HEK293 (cell line): Measurements from ENCODE around the gene DAZAP1.

ENCODE experiments used
- BCL11B ChIP-seq: fragments of 450-650 bp; formaldehyde crosslinking; IDR thresholded peaks from 2 replicates; pipeline ENCODE4 v1.5.1; 2016; ENCODE audit warnings: low read depth, missing biosample characterization, missing genetic modification characterization
- GFI1B ChIP-seq: fragments of 450-650 bp; formaldehyde crosslinking; IDR thresholded peaks from 2 replicates; pipeline ENCODE4 v1.5.1; 2016; ENCODE audit warnings: missing biosample characterization, missing genetic modification characterization
- HOXA7 ChIP-seq: sonication (generic); formaldehyde crosslinking; IDR thresholded peaks from 2 replicates; pipeline ENCODE4 v1.8.1; 2022; ENCODE audit warnings: missing genetic modification reagents, borderline replicate concordance
- KLF10 ChIP-seq: fragments of 450-650 bp; IDR thresholded peaks from 2 replicates; pipeline ENCODE4 v1.5.1; 2018; ENCODE audit warnings: missing biosample characterization, mild to moderate bottlenecking, missing genetic modification characterization
- KLF7 ChIP-seq: fragments of 450-650 bp; formaldehyde crosslinking; IDR thresholded peaks from 2 replicates; pipeline ENCODE4 v1.5.1; 2016; ENCODE audit warnings: missing biosample characterization, missing genetic modification characterization, borderline replicate concordance
- KLF9 ChIP-seq: fragments of 450-650 bp; formaldehyde crosslinking; IDR thresholded peaks from 2 replicates; pipeline ENCODE4 v1.5.1; 2016; ENCODE audit warnings: missing biosample characterization, missing genetic modification characterization, low read depth
- SCRT2 ChIP-seq: fragments of 450-650 bp; formaldehyde crosslinking; IDR thresholded peaks from 2 replicates; pipeline ENCODE4 v1.5.1; 2016; ENCODE audit warnings: missing biosample characterization, missing genetic modification characterization
- ZBTB1 ChIP-seq: fragments of 450-650 bp; formaldehyde crosslinking; IDR thresholded peaks from 2 replicates; pipeline ENCODE4 v1.5.1; 2016; ENCODE audit warnings: missing biosample characterization, missing genetic modification characterization
- ZFP37 ChIP-seq: fragments of 450-650 bp; formaldehyde crosslinking; IDR thresholded peaks from 2 replicates; pipeline ENCODE4 v1.5.1; 2016; ENCODE audit warnings: missing biosample characterization, missing genetic modification characterization
- ZNF121 ChIP-seq: fragments of 450-650 bp; formaldehyde crosslinking; IDR thresholded peaks from 2 replicates; pipeline ENCODE4 v1.5.1; 2016; ENCODE audit warnings: missing biosample characterization, missing genetic modification characterization
- ZNF16 ChIP-seq: fragments of 450-650 bp; formaldehyde crosslinking; IDR thresholded peaks from 2 replicates; pipeline ENCODE4 v1.5.1; 2016; ENCODE audit warnings: low read depth, missing biosample characterization, missing genetic modification characterization
- ZNF184 ChIP-seq: fragments of 450-650 bp; IDR thresholded peaks from 2 replicates; pipeline ENCODE4 v1.5.1; 2018; ENCODE audit warnings: missing biosample characterization, mild to moderate bottlenecking, missing genetic modification characterization
- ZNF221 ChIP-seq: fragments of 450-650 bp; formaldehyde crosslinking; IDR thresholded peaks from 2 replicates; pipeline ENCODE4 v1.5.1; 2017; ENCODE audit warnings: missing biosample characterization, missing genetic modification characterization, borderline replicate concordance
- ZNF548 ChIP-seq: fragments of 450-650 bp; formaldehyde crosslinking; IDR thresholded peaks from 2 replicates; pipeline ENCODE4 v1.5.1; 2016; ENCODE audit warnings: missing biosample characterization, missing genetic modification characterization
- ZNF600 ChIP-seq: fragments of 450-650 bp; formaldehyde crosslinking; IDR thresholded peaks from 2 replicates; pipeline ENCODE4 v1.5.1; 2016; ENCODE audit warnings: missing biosample characterization, missing genetic modification characterization
- ZNF664 ChIP-seq: fragments of 450-650 bp; formaldehyde crosslinking; IDR thresholded peaks from 2 replicates; pipeline ENCODE4 v1.5.1; 2016; ENCODE audit warnings: missing biosample characterization, missing genetic modification characterization
- ZNF670 ChIP-seq: fragments of 450-650 bp; formaldehyde crosslinking; IDR thresholded peaks from 2 replicates; pipeline ENCODE4 v1.5.1; 2016; ENCODE audit warnings: missing biosample characterization, missing genetic modification characterization, low read depth
- ZNF677 ChIP-seq: fragments of 450-650 bp; IDR thresholded peaks from 2 replicates; pipeline ENCODE4 v1.5.0; 2018; ENCODE audit warnings: missing biosample characterization, mild to moderate bottlenecking, missing genetic modification characterization, moderate library complexity
- TF ChIP-seq, protein P1 (sequence below): fragments of 450-650 bp; formaldehyde crosslinking; IDR thresholded peaks from 2 replicates; pipeline ENCODE4 v1.5.1; 2016; ENCODE audit warnings: missing biosample characterization, missing genetic modification characterization
- TF ChIP-seq, protein P2 (sequence below): fragments of 450-650 bp; formaldehyde crosslinking; IDR thresholded peaks from 2 replicates; pipeline ENCODE4 v1.5.1; 2016; ENCODE audit warnings: missing biosample characterization, missing genetic modification characterization
- TF ChIP-seq, protein P3 (sequence below): fragments of 450-650 bp; formaldehyde crosslinking; IDR thresholded peaks from 2 replicates; pipeline ENCODE4 v1.5.1; 2016; ENCODE audit warnings: missing biosample characterization, missing genetic modification characterization
- TF ChIP-seq, protein P4 (sequence below): fragments of 450-650 bp; formaldehyde crosslinking; IDR thresholded peaks from 2 replicates; pipeline ENCODE4 v1.5.1; 2016; ENCODE audit warnings: missing biosample characterization, missing genetic modification characterization
- TF ChIP-seq, protein P5 (sequence below): fragments of 450-650 bp; formaldehyde crosslinking; IDR thresholded peaks from 2 replicates; pipeline ENCODE4 v1.5.1; 2016; ENCODE audit warnings: missing biosample characterization, missing genetic modification characterization
- TF ChIP-seq, protein P6 (sequence below): fragments of 450-650 bp; formaldehyde crosslinking; IDR thresholded peaks from 2 replicates; pipeline ENCODE4; 2016; ENCODE audit warnings: missing biosample characterization, missing genetic modification characterization
- TF ChIP-seq, protein P7 (sequence below): fragments of 450-650 bp; formaldehyde crosslinking; IDR thresholded peaks from 2 replicates; pipeline ENCODE4 v1.5.1; 2016; ENCODE audit warnings: missing biosample characterization, missing genetic modification characterization

Gene DAZAP1

DNA sequence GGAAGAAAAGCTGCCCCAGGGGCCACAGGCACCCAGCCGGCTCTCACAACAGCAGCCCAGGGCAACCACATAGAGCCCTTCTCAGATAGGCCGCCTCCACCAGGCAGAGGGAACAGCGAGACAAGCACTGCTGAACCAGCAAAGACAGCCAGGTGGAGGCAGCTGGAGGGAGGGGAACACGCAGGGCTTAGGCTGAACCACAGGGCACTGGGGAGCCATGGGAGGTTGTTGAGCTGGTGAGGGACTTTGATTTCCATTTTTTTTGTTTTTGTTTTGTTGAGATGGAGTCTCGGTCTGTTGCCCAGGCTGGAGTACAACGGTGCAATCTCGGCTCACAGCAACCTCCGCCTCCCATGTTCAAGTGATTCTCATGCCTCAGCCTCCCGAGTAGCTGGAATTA is 9.5 kb upstream of the DAZAP1 start (continued):
- TF ChIP-seq ZNF664 (tag by site-specific recombination) (peak; percentile 91), ZFP37 (tag by site-specific recombination) (no peak), ZBTB1 (tag by site-specific recombination) (no peak), HOXA7 (CRISPR knock-in tag) (no peak), ZNF677 (tag by site-specific recombination) (no peak), ZNF600 (tag by site-specific recombination) (no peak), KLF9 (tag by site-specific recombination) (0 out of 2 replicates have a peak, but pooled peaks have one; percentile 8), KLF7 (tag by site-specific recombination) (0 out of 2 replicates have a peak, but pooled peaks have one; percentile 34), SCRT2 (tag by site-specific recombination) (no peak), ZNF221 (tag by site-specific recombination) (no peak), ZNF184 (tag by site-specific recombination) (no peak), KLF10 (no peak), ZNF121 (tag by site-specific recombination) (0 out of 2 replicates have a peak, but pooled peaks have one; percentile 26), BCL11B (tag by site-specific recombination) (no peak), GFI1B (tag by site-specific recombination) (no peak), ZNF548 (tag by site-specific recombination) (no peak), ZNF16 (tag by site-specific recombination) (peak; percentile 100), ZNF670 (tag by site-specific recombination) (no peak)
- TF ChIP-seq, protein P1, sequence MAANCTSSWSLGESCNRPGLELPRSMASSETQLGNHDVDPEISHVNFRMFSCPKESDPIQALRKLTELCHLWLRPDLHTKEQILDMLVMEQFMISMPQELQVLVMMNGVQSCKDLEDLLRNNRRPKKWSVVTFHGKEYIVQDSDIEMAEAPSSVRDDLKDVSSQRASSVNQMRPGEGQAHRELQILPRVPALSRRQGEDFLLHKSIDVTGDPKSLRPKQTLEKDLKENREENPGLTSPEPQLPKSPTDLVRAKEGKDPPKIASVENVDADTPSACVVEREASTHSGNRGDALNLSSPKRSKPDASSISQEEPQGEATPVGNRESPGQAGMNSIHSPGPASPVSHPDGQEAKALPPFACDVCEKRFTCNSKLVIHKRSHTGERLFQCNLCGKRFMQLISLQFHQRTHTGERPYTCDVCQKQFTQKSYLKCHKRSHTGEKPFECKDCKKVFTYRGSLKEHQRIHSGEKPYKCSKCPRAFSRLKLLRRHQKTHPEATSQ (tag by site-specific recombination) = no peak
- TF ChIP-seq, protein P2, sequence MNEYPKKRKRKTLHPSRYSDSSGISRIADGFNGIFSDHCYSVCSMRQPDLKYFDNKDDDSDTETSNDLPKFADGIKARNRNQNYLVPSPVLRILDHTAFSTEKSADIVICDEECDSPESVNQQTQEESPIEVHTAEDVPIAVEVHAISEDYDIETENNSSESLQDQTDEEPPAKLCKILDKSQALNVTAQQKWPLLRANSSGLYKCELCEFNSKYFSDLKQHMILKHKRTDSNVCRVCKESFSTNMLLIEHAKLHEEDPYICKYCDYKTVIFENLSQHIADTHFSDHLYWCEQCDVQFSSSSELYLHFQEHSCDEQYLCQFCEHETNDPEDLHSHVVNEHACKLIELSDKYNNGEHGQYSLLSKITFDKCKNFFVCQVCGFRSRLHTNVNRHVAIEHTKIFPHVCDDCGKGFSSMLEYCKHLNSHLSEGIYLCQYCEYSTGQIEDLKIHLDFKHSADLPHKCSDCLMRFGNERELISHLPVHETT (tag by site-specific recombination) = peak; percentile 76; the same call in 1 of the 2 replicates
- TF ChIP-seq, protein P3, sequence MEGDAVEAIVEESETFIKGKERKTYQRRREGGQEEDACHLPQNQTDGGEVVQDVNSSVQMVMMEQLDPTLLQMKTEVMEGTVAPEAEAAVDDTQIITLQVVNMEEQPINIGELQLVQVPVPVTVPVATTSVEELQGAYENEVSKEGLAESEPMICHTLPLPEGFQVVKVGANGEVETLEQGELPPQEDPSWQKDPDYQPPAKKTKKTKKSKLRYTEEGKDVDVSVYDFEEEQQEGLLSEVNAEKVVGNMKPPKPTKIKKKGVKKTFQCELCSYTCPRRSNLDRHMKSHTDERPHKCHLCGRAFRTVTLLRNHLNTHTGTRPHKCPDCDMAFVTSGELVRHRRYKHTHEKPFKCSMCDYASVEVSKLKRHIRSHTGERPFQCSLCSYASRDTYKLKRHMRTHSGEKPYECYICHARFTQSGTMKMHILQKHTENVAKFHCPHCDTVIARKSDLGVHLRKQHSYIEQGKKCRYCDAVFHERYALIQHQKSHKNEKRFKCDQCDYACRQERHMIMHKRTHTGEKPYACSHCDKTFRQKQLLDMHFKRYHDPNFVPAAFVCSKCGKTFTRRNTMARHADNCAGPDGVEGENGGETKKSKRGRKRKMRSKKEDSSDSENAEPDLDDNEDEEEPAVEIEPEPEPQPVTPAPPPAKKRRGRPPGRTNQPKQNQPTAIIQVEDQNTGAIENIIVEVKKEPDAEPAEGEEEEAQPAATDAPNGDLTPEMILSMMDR (tag by site-specific recombination) = no peak
- TF ChIP-seq, protein P4, sequence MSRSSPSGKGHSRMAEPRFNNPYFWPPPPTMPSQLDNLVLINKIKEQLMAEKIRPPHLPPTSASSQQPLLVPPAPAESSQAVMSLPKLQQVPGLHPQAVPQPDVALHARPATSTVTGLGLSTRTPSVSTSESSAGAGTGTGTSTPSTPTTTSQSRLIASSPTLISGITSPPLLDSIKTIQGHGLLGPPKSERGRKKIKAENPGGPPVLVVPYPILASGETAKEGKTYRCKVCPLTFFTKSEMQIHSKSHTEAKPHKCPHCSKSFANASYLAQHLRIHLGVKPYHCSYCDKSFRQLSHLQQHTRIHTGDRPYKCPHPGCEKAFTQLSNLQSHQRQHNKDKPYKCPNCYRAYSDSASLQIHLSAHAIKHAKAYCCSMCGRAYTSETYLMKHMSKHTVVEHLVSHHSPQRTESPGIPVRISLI = no peak
- TF ChIP-seq, protein P5, sequence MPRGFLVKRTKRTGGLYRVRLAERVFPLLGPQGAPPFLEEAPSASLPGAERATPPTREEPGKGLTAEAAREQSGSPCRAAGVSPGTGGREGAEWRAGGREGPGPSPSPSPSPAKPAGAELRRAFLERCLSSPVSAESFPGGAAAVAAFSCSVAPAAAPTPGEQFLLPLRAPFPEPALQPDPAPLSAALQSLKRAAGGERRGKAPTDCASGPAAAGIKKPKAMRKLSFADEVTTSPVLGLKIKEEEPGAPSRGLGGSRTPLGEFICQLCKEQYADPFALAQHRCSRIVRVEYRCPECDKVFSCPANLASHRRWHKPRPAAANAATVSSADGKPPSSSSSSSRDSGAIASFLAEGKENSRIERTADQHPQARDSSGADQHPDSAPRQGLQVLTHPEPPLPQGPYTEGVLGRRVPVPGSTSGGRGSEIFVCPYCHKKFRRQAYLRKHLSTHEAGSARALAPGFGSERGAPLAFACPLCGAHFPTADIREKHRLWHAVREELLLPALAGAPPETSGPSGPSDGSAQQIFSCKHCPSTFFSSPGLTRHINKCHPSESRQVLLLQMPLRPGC = no peak
- TF ChIP-seq, protein P6, sequence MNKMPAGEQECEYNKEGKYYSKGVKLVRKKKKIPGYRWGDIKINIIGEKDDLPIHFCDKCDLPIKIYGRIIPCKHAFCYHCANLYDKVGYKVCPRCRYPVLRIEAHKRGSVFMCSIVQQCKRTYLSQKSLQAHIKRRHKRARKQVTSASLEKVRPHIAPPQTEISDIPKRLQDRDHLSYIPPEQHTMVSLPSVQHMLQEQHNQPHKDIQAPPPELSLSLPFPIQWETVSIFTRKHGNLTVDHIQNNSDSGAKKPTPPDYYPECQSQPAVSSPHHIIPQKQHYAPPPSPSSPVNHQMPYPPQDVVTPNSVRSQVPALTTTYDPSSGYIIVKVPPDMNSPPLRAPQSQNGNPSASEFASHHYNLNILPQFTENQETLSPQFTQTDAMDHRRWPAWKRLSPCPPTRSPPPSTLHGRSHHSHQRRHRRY = no peak
- TF ChIP-seq, protein P7, sequence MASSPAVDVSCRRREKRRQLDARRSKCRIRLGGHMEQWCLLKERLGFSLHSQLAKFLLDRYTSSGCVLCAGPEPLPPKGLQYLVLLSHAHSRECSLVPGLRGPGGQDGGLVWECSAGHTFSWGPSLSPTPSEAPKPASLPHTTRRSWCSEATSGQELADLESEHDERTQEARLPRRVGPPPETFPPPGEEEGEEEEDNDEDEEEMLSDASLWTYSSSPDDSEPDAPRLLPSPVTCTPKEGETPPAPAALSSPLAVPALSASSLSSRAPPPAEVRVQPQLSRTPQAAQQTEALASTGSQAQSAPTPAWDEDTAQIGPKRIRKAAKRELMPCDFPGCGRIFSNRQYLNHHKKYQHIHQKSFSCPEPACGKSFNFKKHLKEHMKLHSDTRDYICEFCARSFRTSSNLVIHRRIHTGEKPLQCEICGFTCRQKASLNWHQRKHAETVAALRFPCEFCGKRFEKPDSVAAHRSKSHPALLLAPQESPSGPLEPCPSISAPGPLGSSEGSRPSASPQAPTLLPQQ = no peak
- TF ChIP-seq, all 188 proteins: peak for 12
